ENCODE results near the gene CAND1. TPM values are rescaled to one million over a fixed set of nuclear protein-coding genes. Genes with fewer than 3 reads are reported as not detected.
A peak's percentile ranks its signal among the peaks of the same experiment; 100 is the strongest.

The CAND1 gene
- 109 TPM for total RNA-seq (ENCODE audit: insufficient read depth, low replicate concordance)

- peak; percentile 100 for DNase-seq (ENCODE audit: low spot score)
Measured at GRCh38 chr12:67268896-67269632, at the start of gene CAND1. CAND1 (plus strand) TSS chr12:67269358; CDS start chr12:67269718, 360 bp downstream.

- DNase-seq (ENCODE audit: low spot score), result peak; percentile 7
Measured at GRCh38 chr12:67220065-67220464, 49.1 kb upstream of the CAND1 start.

GRCh38 chr12:67222302-67222701 lies 46.9 kb upstream of the CAND1 start:
- peak; percentile 29 for DNase-seq (ENCODE audit: low spot score)

GRCh38 chr12:67223225-67223624 lies 45.9 kb upstream of the CAND1 start:
- DNase-seq (ENCODE audit: low spot score), result no peak

- DNase-seq (ENCODE audit: low spot score), result no peak
Measured at GRCh38 chr12:67237231-67237630, 31.9 kb upstream of the CAND1 start.

GRCh38 chr12:67239061-67239460 lies 30.1 kb upstream of the CAND1 start:
- DNase-seq (ENCODE audit: low spot score), result no peak

GRCh38 chr12:67241482-67241881 lies 27.7 kb upstream of the CAND1 start:
- no peak for DNase-seq (ENCODE audit: low spot score)

- no peak for DNase-seq (ENCODE audit: low spot score)
Measured at GRCh38 chr12:67243260-67243659, 25.9 kb upstream of the CAND1 start.

- DNase-seq (ENCODE audit: low spot score), result no peak
Measured at GRCh38 chr12:67245571-67245970, 23.6 kb upstream of the CAND1 start.

- no peak for DNase-seq (ENCODE audit: low spot score)
Measured at GRCh38 chr12:67251012-67251411, 18.1 kb upstream of the CAND1 start.

- DNase-seq (ENCODE audit: low spot score), result no peak
Measured at GRCh38 chr12:67254372-67255026, 14.7 kb upstream of the CAND1 start.

- DNase-seq (ENCODE audit: low spot score), result no peak
Measured at GRCh38 chr12:67256649-67257048, 12.5 kb upstream of the CAND1 start.

- peak; percentile 69 for DNase-seq (ENCODE audit: low spot score)
Measured at GRCh38 chr12:67263471-67263870, 5.7 kb upstream of the CAND1 start.

- DNase-seq (ENCODE audit: low spot score), result peak; percentile 100
Measured at GRCh38 chr12:67268335-67268895, 743 bp upstream of the CAND1 start.

- DNase-seq (ENCODE audit: low spot score), result peak; percentile 60
Measured at GRCh38 chr12:67269633-67270573, 745 bp downstream of the CAND1 start.

GRCh38 chr12:67270622-67271021 lies 1.5 kb downstream of the CAND1 start:
- DNase-seq (ENCODE audit: low spot score), result no peak

- no peak for DNase-seq (ENCODE audit: low spot score)
Measured at GRCh38 chr12:67271976-67272375, 2.8 kb downstream of the CAND1 start.

GRCh38 chr12:67274186-67274585 lies 5.0 kb downstream of the CAND1 start:
- no peak for DNase-seq (ENCODE audit: low spot score)

- DNase-seq (ENCODE audit: low spot score), result no peak
Measured at GRCh38 chr12:67275380-67275913, 6.3 kb downstream of the CAND1 start.

GRCh38 chr12:67276421-67276820 lies 7.3 kb downstream of the CAND1 start:
- no peak for DNase-seq (ENCODE audit: low spot score)

- no peak for DNase-seq (ENCODE audit: low spot score)
Measured at GRCh38 chr12:67279637-67280036, 10.5 kb downstream of the CAND1 start.

All from umbilical cord (tissue), 2 donors.